Liver (tissue), 9 donors: ENCODE data around the gene CCDC88C. TPM values are rescaled to one million over a fixed set of nuclear protein-coding genes. Genes with fewer than 3 reads are reported as not detected.

Experiments
- DNase-seq: peaks from one replicate; pipeline ENCODE4 v3.0.0-alpha.2; 2017; ENCODE audit warnings: low spot score
- H3K27ac ChIP-seq, 2 donors: one replicate each; pipeline ENCODE4 v1.7.0; 2013; ENCODE audit warnings: inconsistent platforms in 2 of 2, low read length in 2 of 2, control low read depth in 1 of 2, low read depth in 1 of 2, mild to moderate bottlenecking in 1 of 2
- H3K27me3 ChIP-seq, 4 donors: one replicate each; pipeline versions ENCODE4 v1.6.1 to v1.7.0; 2013; ENCODE audit warnings: low read length in 3 of 4, inconsistent platforms in 1 of 4, mild to moderate bottlenecking in 1 of 4, moderate library complexity in 1 of 4; ENCODE audit not compliant: control insufficient read depth in 4 of 4, insufficient read depth in 4 of 4
- H3K36me3 ChIP-seq, 4 donors: one replicate each; pipeline versions ENCODE4 v1.6.1 to v1.7.0; 2013; ENCODE audit warnings: low read length in 3 of 4, mild to moderate bottlenecking in 3 of 4, low read depth in 1 of 4, moderate library complexity in 1 of 4; ENCODE audit not compliant: control insufficient read depth in 4 of 4, insufficient read depth in 3 of 4
- H3K4me1 ChIP-seq, 4 donors: one replicate each; pipeline versions ENCODE4 v1.6.1 to v1.7.0; 2013; ENCODE audit warnings: low read length in 3 of 4, mild to moderate bottlenecking in 3 of 4, moderate library complexity in 1 of 4; ENCODE audit not compliant: control insufficient read depth in 4 of 4, insufficient read depth in 4 of 4
- H3K4me3 ChIP-seq, 3 donors: one replicate each; pipeline versions ENCODE4 v1.6.1 to v1.7.0; 2013; ENCODE audit warnings: low read length in 3 of 3, control low read depth in 1 of 3, low read depth in 1 of 3, mild to moderate bottlenecking in 1 of 3
- H3K9ac ChIP-seq, 2 donors: one replicate each; pipeline ENCODE4 v1.7.0; 2013; ENCODE audit warnings: low read length in 2 of 2, mild to moderate bottlenecking in 2 of 2, moderate library complexity in 2 of 2, control low read depth in 1 of 2, low read depth in 1 of 2
- H3K9me3 ChIP-seq, 4 donors: one replicate each; pipeline versions ENCODE4 v1.6.1 to v1.7.0; 2013; ENCODE audit warnings: low read length in 3 of 4; ENCODE audit not compliant: control insufficient read depth in 4 of 4
- ATF3 ChIP-seq: IDR thresholded peaks from 2 replicates; pipeline ENCODE4 v1.6.1; 2016; ENCODE audit warnings: antibody characterized with exemption
- EGR1 ChIP-seq, 2 donors: IDR thresholded peaks; 2 replicates each; pipeline ENCODE4 v1.6.1; 2016 to 2018; ENCODE audit warnings: antibody characterized with exemption in 2 of 2, low read depth in 2 of 2
- FOXA1 ChIP-seq: IDR thresholded peaks from 2 replicates; pipeline ENCODE4 v1.6.1; 2016; ENCODE audit warnings: antibody characterized with exemption
- GABPA ChIP-seq, 2 donors: IDR thresholded peaks in 1 of 2; conservative IDR thresholded peaks in 1 of 2; 2 replicates each; pipeline ENCODE4 v1.6.1; 2016; ENCODE audit warnings: antibody characterized with exemption in 2 of 2, mild to moderate bottlenecking in 1 of 2, moderate library complexity in 1 of 2
- HNF4A ChIP-seq, 2 donors: conservative IDR thresholded peaks; 2 replicates each; pipeline ENCODE4 v1.6.1; 2016; ENCODE audit warnings: antibody characterized with exemption in 2 of 2, mild to moderate bottlenecking in 2 of 2
- HNF4G ChIP-seq: IDR thresholded peaks from 2 replicates; pipeline ENCODE4 v1.6.1; 2016; ENCODE audit warnings: antibody characterized with exemption
- JUND ChIP-seq, 2 donors: IDR thresholded peaks; 2 replicates each; pipeline ENCODE4 v1.6.1; 2016; ENCODE audit warnings: antibody characterized with exemption in 2 of 2
- MAX ChIP-seq: IDR thresholded peaks from 2 replicates; pipeline ENCODE4 v1.6.1; 2016; ENCODE audit warnings: antibody characterized with exemption
- NR2F2 ChIP-seq: IDR thresholded peaks from 2 replicates; pipeline ENCODE4 v1.6.1; 2016; ENCODE audit warnings: antibody characterized with exemption
- RAD21 ChIP-seq, 2 donors: IDR thresholded peaks; 2 replicates each; pipeline ENCODE4 v1.6.1; 2016; ENCODE audit warnings: antibody characterized with exemption in 2 of 2, mild to moderate bottlenecking in 2 of 2
- REST ChIP-seq: IDR thresholded peaks from 2 replicates; pipeline ENCODE4 v1.6.1; 2016; ENCODE audit warnings: antibody characterized with exemption, mild to moderate bottlenecking
- RXRA ChIP-seq, 2 donors: IDR thresholded peaks; 2 replicates each; pipeline ENCODE4 v1.6.1; 2017 to 2018; ENCODE audit warnings: antibody characterized with exemption in 2 of 2, mild to moderate bottlenecking in 1 of 2
- SP1 ChIP-seq: IDR thresholded peaks from 2 replicates; pipeline ENCODE4 v1.6.1; 2018; ENCODE audit warnings: antibody characterized with exemption, mild to moderate bottlenecking
- TAF1 ChIP-seq: conservative IDR thresholded peaks from 2 replicates; pipeline ENCODE4 v1.6.1; 2016; ENCODE audit warnings: antibody characterized with exemption, mild to moderate bottlenecking
- YY1 ChIP-seq: IDR thresholded peaks from 2 replicates; pipeline ENCODE4 v1.6.1; 2016; ENCODE audit warnings: antibody characterized with exemption, mild to moderate bottlenecking
- ZBTB33 ChIP-seq: IDR thresholded peaks from 2 replicates; pipeline ENCODE4 v1.6.1; 2016; ENCODE audit warnings: antibody characterized with exemption
- WGBS: extraction: QIAGEN DNeasy Blood & Tissue Kit; methylation state at CpG from one replicate; pipeline ENCODE4 v1.1.7; 2013; 5-methylcytosine and 5-hydroxymethylcytosine counted together
- polyA plus RNA-seq, 2 donors: library from polyadenylated mRNA; stranded (reverse) in 1 of 2; unstranded in 1 of 2; fragments of 200-250 nt in 1 of 2; fragments of >200 nt in 1 of 2; fragmentation: Nextera tagmentation in 1 of 2; extraction: Ambion mirVana in 1 of 2; gene quantifications; one replicate each; pipeline versions ENCODE4 v1.2.1 to v1.2.3, GENCODE V29; 2013 to 2015
- total RNA-seq, 2 donors: library from RNA; depleted of rRNA; stranded (reverse); fragments of >200 nt; gene quantifications; one replicate each; pipeline ENCODE4 v1.2.3, GENCODE V29; 2014
- donor health status: healthy.
- donor health status: healthy.
- donor health status: healthy.
- donor health status: healthy.
- donor health status: healthy.

Gene CCDC88C
- total and polyA plus RNA-seq, 4 donors: 1.3 to 10.8 (median 4.0) TPM

- DNase-seq: no peak
- Histone ChIP-seq H3K36me3 (no peaks in the 10 kb centered on the region), H3K27ac (no peak overlapping the region), H3K4me3 (no peak overlapping the region), H3K9me3 (no peaks in the 10 kb centered on the region), H3K9ac (no peak overlapping the region), H3K27me3 (no peaks in the 10 kb centered on the region), H3K4me1 (no peaks in the 10 kb centered on the region)
- WGBS: 85% methylated on average over 6 of the region's 6 CpGs
- TF ChIP-seq SP1 (no peak), HNF4A (conservative IDR thresholded peaks at IDR 0.05) (no peak), HNF4G (no peak), JUND (IDR thresholded peaks at IDR 0.05) (no peak), ATF3 (no peak), FOXA1 (no peak), GABPA (IDR thresholded peaks at IDR 0.05 in 1 of 2, conservative IDR thresholded peaks at IDR 0.05 in 1 of 2) (no peak), ZBTB33 (no peak), MAX (no peak)
These were observed 26.9 kb upstream of the CCDC88C start for GRCh38 chr14:91444335-91445020.

GRCh38 chr14:91439345-91439744, 21.7 kb upstream of the CCDC88C start:
- Histone ChIP-seq H3K4me3 (no peak overlapping the region), H3K4me1 (peaks cover 0 to 1% (median 0%) of the 10 kb centered on the region in 4 donors), H3K9me3 (no peaks in the 10 kb centered on the region), H3K36me3 (no peaks in the 10 kb centered on the region), H3K27me3 (no peaks in the 10 kb centered on the region), H3K27ac (no peak overlapping the region), H3K9ac (no peak overlapping the region)
- no peak for DNase-seq
- WGBS: 81% methylated on average over 1 of the region's 1 CpG
- TF ChIP-seq GABPA (IDR thresholded peaks at IDR 0.05 in 1 of 2, conservative IDR thresholded peaks at IDR 0.05 in 1 of 2) (no peak), NR2F2 (no peak), MAX (no peak), HNF4A (conservative IDR thresholded peaks at IDR 0.05) (no peak), JUND (IDR thresholded peaks at IDR 0.05) (no peak), TAF1 (no peak), YY1 (no peak), REST (no peak), HNF4G (no peak), ATF3 (no peak), FOXA1 (no peak), EGR1 (IDR thresholded peaks at IDR 0.05; ENCODE audit: low read depth in 2 of 2) (no peak), RAD21 (IDR thresholded peaks at IDR 0.05) (no peak), ZBTB33 (no peak), RXRA (IDR thresholded peaks at IDR 0.05) (no peak)
